ENCODE measurements around the gene PTPRM. TPM values are rescaled to one million over a fixed set of nuclear protein-coding genes. Genes with fewer than 3 reads are reported as not detected.

Gene PTPRM
- total RNA-seq, 1 experiment from 2014 or later: 45.6 TPM

DNA sequence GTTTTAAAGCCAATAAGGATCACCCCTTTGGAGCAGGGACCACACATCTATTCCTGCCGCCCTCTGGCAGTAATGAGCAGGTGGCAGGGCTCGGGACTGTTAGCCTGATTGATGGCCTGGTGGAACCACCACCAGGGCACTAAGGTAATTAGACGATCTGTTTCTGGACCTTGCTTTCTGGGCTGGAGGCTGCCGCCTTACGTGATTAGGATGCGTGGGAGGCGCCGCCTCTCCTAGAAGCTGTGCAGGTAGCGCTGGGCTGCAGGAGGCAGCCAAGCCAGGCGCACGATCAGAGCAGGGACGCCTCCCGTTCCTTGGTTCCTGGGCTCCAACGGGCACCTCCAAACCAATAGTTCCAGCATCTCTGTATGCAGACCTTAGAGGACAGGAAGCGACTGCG lies 799.5 kb downstream of the PTPRM start:
- no peak for DNase-seq
- peak overlapping the region; percentile 85 for H3K4me2 ChIP-seq (ENCODE audit: low read length)
- intact Hi-C loops (cut with micrococcal nuclease): no loop called here
- H3K9ac ChIP-seq (ENCODE audit: low read length): no peak overlapping the region
- no peaks in the 10 kb centered on the region for H3K9me2 ChIP-seq (replicated peaks; ENCODE audit: low read length)
- CTCF ChIA-PET: no interaction called here
- ATAC-seq: no peak
- no peaks in the 10 kb centered on the region for H3K79me2 ChIP-seq (ENCODE audit: low read length)
- no peaks in the 10 kb centered on the region for H3K27me3 ChIP-seq (ENCODE audit: low read length)
- H3K9me3 ChIP-seq (ENCODE audit: low read length): no peaks in the 10 kb centered on the region
- H3K4me3 ChIP-seq (ENCODE audit: low read length): peak overlapping the region; percentile 61; the same call in 1 of the 2 replicates
- no peak overlapping the region for H3K27ac ChIP-seq (ENCODE audit: low read length)
- H3F3A ChIP-seq (ENCODE audit: low read length, unreplicated experiment): no peaks in the 10 kb centered on the region
- H4K20me1 ChIP-seq (ENCODE audit: low read length): no peaks in the 10 kb centered on the region
- H3K36me3 ChIP-seq (ENCODE audit: low read depth, low read length): no peaks in the 10 kb centered on the region
- TF ChIP-seq CTCF (conservative IDR thresholded peaks at IDR 0.05; ENCODE audit: low read depth, low read length) (no peak), EZH2phosphoT487 (IDR thresholded peaks at IDR 0.05; ENCODE audit: borderline replicate concordance, low read length) (no peak)
- BruUV-seq (replicated peaks): no TSS peak
- no peak overlapping the region for H2AFZ ChIP-seq (ENCODE audit: low read length)
- H3K4me1 ChIP-seq (ENCODE audit: insufficient read depth, low read length): no peaks in the 10 kb centered on the region
- POLR2A ChIA-PET (ENCODE audit: unreplicated experiment): no interaction called here

- CTCF ChIA-PET: interaction anchor here (0.6 kb wide), 2 partner anchors 102 to 596 kb away, joined by 3 to 4 read pairs; no protein-coding TSS in a partner anchor
- H3K27me3 ChIP-seq (ENCODE audit: low read length): no peaks in the 10 kb centered on the region
- H3K9me3 ChIP-seq (ENCODE audit: low read length): no peaks in the 10 kb centered on the region
- POLR2A ChIA-PET (ENCODE audit: unreplicated experiment): no interaction called here
- H3K9ac ChIP-seq (ENCODE audit: low read length): no peak overlapping the region
- no peak overlapping the region for H3K27ac ChIP-seq (ENCODE audit: low read length)
- DNase-seq (peak; percentile 49), ATAC-seq (peak; percentile 75)
- TF ChIP-seq CTCF (conservative IDR thresholded peaks at IDR 0.05; ENCODE audit: low read depth, low read length) (peak; percentile 77), EZH2 (IDR thresholded peaks at IDR 0.05; ENCODE audit: low read length, unreplicated experiment) (no peak)
- no peaks in the 10 kb centered on the region for H3F3A ChIP-seq (ENCODE audit: low read length, unreplicated experiment)
- no peaks in the 10 kb centered on the region for H3K36me3 ChIP-seq (ENCODE audit: low read depth, low read length)
- H3K4me3 ChIP-seq (ENCODE audit: low read length): peak overlapping the region; percentile 61
- no TSS peak for BruUV-seq (replicated peaks)
- no peaks in the 10 kb centered on the region for H4K20me1 ChIP-seq (ENCODE audit: low read length)
- peak overlapping the region; percentile 85 for H3K4me2 ChIP-seq (ENCODE audit: low read length)
- intact Hi-C loops (cut with micrococcal nuclease): no loop called here
- peak overlapping the region; percentile 78 for H2AFZ ChIP-seq (ENCODE audit: low read length)
- H3K9me2 ChIP-seq (replicated peaks; ENCODE audit: low read length): no peaks in the 10 kb centered on the region
- H3K4me1 ChIP-seq (ENCODE audit: insufficient read depth, low read length): no peaks in the 10 kb centered on the region
- H3K79me2 ChIP-seq (ENCODE audit: low read length): no peaks in the 10 kb centered on the region
These were observed 800.3 kb downstream of the PTPRM start for GRCh38 chr18:8367217-8367988.

DNA sequence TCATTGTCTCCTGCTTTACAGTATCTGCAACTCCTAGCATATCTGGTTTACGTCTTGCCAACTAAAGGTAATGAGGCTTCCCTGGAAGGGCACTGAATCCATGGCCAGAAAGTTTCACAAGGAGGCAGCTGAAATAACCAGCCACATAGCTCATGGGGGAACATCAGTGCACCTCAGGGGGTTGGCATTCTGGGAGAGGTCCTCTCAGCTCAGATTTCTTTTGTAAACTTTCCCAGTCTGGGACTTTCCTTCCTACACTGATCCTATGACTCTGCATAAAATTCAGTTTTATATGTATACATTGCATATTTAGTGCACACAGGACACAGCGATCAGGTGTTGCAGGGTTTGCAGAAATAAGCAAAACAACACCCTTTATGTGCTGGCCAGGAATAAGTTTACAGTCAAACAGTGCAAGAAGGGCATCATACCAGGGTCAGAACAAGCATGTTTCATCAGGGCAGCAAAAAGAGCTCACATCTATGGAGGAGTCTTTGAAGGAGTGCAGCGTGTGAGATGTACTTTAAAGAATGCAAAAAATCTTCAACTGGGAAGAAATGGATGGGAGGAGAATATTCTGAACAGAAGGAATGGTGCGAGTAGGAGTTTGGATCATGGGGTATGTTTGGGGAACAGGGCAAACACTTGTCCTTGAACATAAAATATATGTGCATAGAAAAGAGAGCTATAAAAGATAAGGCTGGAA lies 801.5 kb downstream of the PTPRM start:
- Histone ChIP-seq H3K9me2 (replicated peaks; ENCODE audit: low read length) (no peaks in the 10 kb centered on the region), H4K20me1 (ENCODE audit: low read length) (no peaks in the 10 kb centered on the region), H3K4me2 (ENCODE audit: low read length) (no peak overlapping the region), H3K27me3 (ENCODE audit: low read length) (no peaks in the 10 kb centered on the region), H3F3A (ENCODE audit: low read length, unreplicated experiment) (no peaks in the 10 kb centered on the region), H2AFZ (ENCODE audit: low read length) (no peak overlapping the region), H3K4me1 (ENCODE audit: insufficient read depth, low read length) (no peaks in the 10 kb centered on the region), H3K9ac (ENCODE audit: low read length) (no peak overlapping the region), H3K27ac (ENCODE audit: low read length) (no peak overlapping the region), H3K9me3 (ENCODE audit: low read length) (no peaks in the 10 kb centered on the region), H3K4me3 (ENCODE audit: low read length) (no peak overlapping the region), H3K36me3 (ENCODE audit: low read depth, low read length) (no peaks in the 10 kb centered on the region), H3K79me2 (ENCODE audit: low read length) (no peaks in the 10 kb centered on the region)
- ChIA-PET POLR2A (ENCODE audit: unreplicated experiment) (no interaction called here), CTCF (interaction anchor here (0.6 to 0.7 kb wide), 2 partner anchors 22 to 230 kb away, joined by 3 read pairs; no protein-coding TSS in a partner anchor)
- TF ChIP-seq CTCF (conservative IDR thresholded peaks at IDR 0.05; ENCODE audit: low read depth, low read length) (no peak), EZH2phosphoT487 (IDR thresholded peaks at IDR 0.05; ENCODE audit: borderline replicate concordance, low read length) (no peak), EZH2 (IDR thresholded peaks at IDR 0.05; ENCODE audit: low read length, unreplicated experiment) (no peak)
- ATAC-seq (no peak), DNase-seq (no peak)
- no TSS peak for BruUV-seq (replicated peaks)
- intact Hi-C loops (cut with micrococcal nuclease): loop anchor here (2.0 kb wide), 1 partner anchor 40 kb away; no protein-coding TSS in a partner anchor
